GM21576 (cell line): ENCODE results near the gene SENP8.
"Not testable (repeated sequence)": the region's sequence is repeated elsewhere in the genome, so short reads cannot be mapped to it uniquely, and the experiment has no call there.

Experiments
- ATAC-seq: cut with Tn5 transposase; IDR thresholded peaks from one replicate; pipeline ENCODE4 v1.9.1; 2021; ENCODE audit warnings: mild to moderate bottlenecking, moderate library complexity; ENCODE audit not compliant: unreplicated experiment

The SENP8 gene

GRCh38 chr15:72154316-72154715, 36.1 kb downstream of the SENP8 start:
- ATAC-seq, result no peak

GRCh38 chr15:72155003-72155621, 36.9 kb downstream of the SENP8 start:
- no peak for ATAC-seq

- peak; percentile 72 for ATAC-seq
These were observed 37.7 kb downstream of the SENP8 start for GRCh38 chr15:72155635-72156616.

- no peak for ATAC-seq
These were observed 38.7 kb downstream of the SENP8 start for GRCh38 chr15:72156928-72157327.

- ATAC-seq, result no peak
These were observed 42.6 kb downstream of the SENP8 start for GRCh38 chr15:72160696-72161245.

GRCh38 chr15:72161361-72162132, 43.3 kb downstream of the SENP8 start:
- ATAC-seq, result no peak

GRCh38 chr15:72162569-72162968, 44.4 kb downstream of the SENP8 start:
- ATAC-seq, result no peak

GRCh38 chr15:72163719-72164118, 45.5 kb downstream of the SENP8 start:
- ATAC-seq, result no peak

- ATAC-seq, result no peak
These were observed 48.7 kb downstream of the SENP8 start for GRCh38 chr15:72166716-72167417.

GRCh38 chr15:72167445-72167844, 49.2 kb downstream of the SENP8 start:
- no peak for ATAC-seq

- no peak for ATAC-seq
These were observed 50.1 kb downstream of the SENP8 start for GRCh38 chr15:72168131-72168807.

GRCh38 chr15:72168808-72169190, 50.6 kb downstream of the SENP8 start:
- no peak for ATAC-seq

- ATAC-seq, result no peak
These were observed 51.2 kb downstream of the SENP8 start for GRCh38 chr15:72169236-72169920.

- no peak for ATAC-seq
These were observed 51.9 kb downstream of the SENP8 start for GRCh38 chr15:72169921-72170611.

GRCh38 chr15:72170691-72171090, 52.5 kb downstream of the SENP8 start:
- ATAC-seq, result no peak

GRCh38 chr15:72171978-72172377, 53.8 kb downstream of the SENP8 start:
- ATAC-seq, result not testable (repeated sequence)

GRCh38 chr15:72172796-72173195, 54.6 kb downstream of the SENP8 start:
- ATAC-seq, result no peak

GRCh38 chr15:72173401-72173800, 55.2 kb downstream of the SENP8 start:
- no peak for ATAC-seq
